22Rv1 (cell line): ENCODE data around the gene ZNF337.
"Not testable (repeated sequence)": the region's sequence is repeated elsewhere in the genome, so short reads cannot be mapped to it uniquely, and the experiment has no call there.

ENCODE experiments used
- H3K27ac ChIP-seq: fragments of 450-650 bp; 2 replicates; pipeline ENCODE4 v1.5.1; 2017
- ZFX ChIP-seq: fragments of 450-650 bp; IDR thresholded peaks from 2 replicates; pipeline ENCODE4 v1.6.1; 2017; ENCODE audit warnings: antibody characterized with exemption, borderline replicate concordance
- TF ChIP-seq, protein P1 (sequence below): fragments of 450-650 bp; IDR thresholded peaks from 2 replicates; pipeline ENCODE4 v1.5.1; 2017; ENCODE audit warnings: mild to moderate bottlenecking

The ZNF337 gene

DNA sequence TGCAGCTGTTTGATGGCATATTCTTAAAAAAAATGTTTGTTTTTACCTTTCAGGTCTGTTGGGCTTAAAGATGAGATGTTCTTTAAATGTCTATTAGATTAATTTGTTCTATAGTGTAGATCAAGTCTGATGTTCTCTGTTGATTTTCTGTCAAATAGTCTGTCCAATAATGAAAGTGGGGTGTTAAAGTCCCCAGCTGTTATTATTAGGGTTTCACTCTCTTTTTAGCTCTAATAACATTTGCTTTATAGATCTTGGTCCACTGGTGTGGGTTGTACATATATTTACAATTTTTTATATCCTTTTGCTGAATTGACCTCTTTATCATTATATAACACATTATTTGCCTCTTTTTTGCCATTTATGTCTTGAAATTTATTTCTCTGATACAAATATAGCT is 11.0 kb upstream of the ZNF337 start:
- no peak for TF ChIP-seq ZFX
- TF ChIP-seq, protein P1, sequence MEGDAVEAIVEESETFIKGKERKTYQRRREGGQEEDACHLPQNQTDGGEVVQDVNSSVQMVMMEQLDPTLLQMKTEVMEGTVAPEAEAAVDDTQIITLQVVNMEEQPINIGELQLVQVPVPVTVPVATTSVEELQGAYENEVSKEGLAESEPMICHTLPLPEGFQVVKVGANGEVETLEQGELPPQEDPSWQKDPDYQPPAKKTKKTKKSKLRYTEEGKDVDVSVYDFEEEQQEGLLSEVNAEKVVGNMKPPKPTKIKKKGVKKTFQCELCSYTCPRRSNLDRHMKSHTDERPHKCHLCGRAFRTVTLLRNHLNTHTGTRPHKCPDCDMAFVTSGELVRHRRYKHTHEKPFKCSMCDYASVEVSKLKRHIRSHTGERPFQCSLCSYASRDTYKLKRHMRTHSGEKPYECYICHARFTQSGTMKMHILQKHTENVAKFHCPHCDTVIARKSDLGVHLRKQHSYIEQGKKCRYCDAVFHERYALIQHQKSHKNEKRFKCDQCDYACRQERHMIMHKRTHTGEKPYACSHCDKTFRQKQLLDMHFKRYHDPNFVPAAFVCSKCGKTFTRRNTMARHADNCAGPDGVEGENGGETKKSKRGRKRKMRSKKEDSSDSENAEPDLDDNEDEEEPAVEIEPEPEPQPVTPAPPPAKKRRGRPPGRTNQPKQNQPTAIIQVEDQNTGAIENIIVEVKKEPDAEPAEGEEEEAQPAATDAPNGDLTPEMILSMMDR, result no peak
- H3K27ac ChIP-seq, result no peak overlapping the region

DNA sequence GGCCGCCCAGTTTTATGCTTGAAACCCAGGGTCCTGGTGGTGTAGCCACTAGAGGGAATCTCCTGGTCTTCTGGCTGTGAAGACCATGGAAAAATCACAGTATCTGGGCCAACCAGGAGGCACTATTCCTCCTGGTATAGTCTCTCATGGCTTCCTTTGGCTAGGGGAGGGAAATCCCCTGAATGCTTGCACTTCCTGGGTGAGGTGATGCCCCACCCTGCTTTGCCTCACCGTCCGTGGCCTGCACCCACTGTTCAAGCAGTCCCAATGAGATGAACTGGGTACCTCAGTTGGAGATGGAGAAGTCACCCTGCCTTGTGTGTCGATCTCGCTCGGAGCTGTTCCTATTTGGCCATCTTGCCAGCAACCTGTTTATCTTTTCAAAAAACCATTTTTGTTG is 10.1 kb upstream of the ZNF337 start:
- no peak overlapping the region for H3K27ac ChIP-seq
- TF ChIP-seq, protein P1, result no peak
- no peak for TF ChIP-seq ZFX

DNA sequence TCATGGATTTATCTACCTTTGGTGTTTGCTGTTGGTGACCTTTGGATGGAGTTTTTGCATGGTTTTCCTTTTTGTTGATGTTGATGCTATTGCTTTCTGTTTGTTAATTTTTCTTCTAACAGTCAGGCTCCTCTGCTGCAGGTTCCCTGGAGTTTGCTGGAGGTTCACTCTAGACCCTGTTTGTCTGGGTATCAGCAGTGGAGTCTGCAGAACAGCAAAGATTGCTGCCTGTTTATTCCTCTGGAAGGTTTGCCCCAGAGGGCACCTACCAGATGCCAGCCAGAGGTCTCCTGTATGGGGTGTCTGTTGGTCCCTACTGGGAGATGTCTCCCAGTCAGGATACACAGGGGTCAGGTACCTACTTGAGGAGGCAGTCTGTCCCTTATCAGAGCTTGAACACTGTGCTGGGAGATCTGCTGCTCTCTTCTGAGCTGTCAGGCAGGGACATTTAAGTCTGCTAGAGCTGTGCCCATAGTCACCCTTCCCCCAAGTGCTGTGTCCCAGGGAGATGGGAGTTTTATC is 9.2 kb upstream of the ZNF337 start:
- no peak overlapping the region for H3K27ac ChIP-seq
- TF ChIP-seq, protein P1, result no peak
- no peak for TF ChIP-seq ZFX

DNA sequence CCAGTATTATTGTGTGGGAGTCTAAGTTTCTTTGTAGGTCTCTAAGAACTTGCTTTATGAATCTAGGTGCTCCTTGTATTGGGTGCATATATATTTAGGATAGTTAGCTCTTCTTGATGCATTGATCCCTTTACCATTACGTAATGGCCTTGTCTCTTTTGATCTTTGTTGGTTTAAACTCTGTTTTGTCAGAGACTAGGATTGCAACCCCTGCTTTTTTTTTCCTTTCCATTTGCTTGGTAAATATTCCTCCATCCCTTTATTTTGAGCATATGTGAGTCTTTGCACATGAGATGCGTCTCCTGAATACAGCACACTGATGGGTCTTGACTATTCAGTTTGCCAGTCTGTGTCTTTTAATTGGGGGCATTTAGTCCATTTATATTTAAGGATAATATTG is 7.7 kb upstream of the ZNF337 start:
- not testable (repeated sequence) for H3K27ac ChIP-seq

DNA sequence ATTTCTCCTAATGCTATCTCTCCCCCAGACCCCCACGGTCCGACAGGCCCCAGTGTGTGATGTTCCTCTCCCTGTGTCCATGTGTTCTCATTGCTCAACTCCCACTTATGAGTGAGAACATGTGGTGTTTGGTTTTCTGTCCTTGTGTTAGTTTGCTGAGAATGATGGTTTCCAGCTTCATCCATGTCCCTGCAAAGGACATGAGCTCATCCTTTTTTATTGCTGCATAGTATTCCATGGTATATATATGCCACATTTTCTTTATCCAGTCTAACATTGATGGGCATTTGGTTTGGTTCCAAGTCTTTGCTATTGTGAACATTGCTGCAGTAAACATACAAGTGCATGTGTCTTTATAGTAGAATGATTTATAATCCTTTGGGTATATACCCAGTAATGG is 4.2 kb upstream of the ZNF337 start:
- not testable (repeated sequence) for H3K27ac ChIP-seq

DNA sequence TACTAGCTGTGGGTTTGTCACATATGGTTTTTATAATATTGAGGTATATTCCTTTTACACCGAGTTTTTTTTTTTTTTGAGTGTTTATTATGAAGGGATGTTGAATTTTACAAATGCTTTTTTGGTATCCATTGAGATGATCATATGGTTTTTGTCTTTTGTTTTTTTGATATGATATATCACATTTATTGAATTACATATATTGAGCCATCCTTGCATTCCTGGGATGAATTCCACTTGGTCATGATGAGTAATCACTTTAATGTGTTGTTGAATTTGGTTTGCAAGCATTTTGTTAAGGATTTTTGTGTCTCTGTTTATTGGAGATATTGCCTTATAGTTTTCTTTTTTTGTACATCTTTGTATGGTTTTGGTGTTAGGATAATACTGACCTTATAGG is 3.3 kb upstream of the ZNF337 start:
- no peak for TF ChIP-seq ZFX
- TF ChIP-seq, protein P1, result no peak

DNA sequence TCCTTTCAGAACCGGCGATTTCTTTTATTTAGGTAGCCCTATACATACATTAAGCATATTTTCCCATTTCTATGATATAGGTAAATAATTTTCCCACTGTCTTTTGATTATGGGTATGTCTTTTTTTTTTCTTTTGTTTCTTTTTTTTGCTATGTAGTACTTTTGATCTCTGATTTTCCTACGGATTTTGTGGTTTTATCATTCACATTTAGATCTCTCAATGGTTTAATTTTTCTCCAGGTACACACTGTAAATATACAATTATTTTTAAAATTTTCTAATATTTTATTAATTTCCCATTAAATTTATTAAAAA is 436 bp upstream of the ZNF337 start:
- peak overlapping the region; percentile 82 for H3K27ac ChIP-seq
- no peak for TF ChIP-seq ZFX
- TF ChIP-seq, protein P1, result no peak

More for the DNA sequence above, 3.3 kb upstream of the ZNF337 start:
- H3K27ac ChIP-seq, result no peak overlapping the region

DNA sequence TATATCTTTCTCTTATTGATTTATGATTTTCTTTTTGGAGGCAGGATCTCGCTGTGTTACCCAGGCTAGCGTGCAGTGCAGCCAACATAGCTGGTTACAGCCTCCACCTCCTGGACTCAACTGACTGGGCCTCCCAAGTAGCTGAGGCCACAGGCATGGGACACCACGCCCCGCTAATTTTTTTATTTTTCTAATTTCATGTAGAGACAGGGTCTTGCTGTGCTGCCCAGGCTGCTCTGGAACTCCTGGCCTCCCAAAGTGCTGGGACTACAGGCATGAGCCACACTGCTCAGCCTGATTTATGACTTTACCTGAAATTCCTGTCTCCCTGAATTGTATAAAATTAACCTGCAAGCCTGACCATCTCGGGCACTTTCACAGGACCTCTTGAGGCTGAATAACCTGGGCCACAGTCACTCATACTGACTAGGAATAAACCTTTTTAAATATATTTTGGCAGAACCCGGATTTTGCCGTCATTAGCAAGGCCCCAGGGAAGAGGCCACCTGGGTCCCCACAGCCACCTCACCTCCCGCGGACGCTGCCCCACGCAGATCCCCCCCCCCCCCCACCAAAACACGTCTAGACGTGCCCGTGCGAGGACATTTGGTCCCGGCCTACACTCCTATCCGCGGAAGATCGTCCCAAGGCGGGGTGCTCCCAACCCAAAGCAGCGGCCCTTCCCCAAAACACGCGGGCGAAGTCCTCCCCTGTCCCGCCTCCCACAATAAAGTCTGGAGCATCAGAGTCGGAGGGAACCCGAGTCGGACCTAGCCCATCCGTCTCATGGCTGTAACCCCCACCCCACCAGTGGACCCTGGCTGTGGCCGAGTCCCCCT is 902 bp downstream of the ZNF337 start:
- TF ChIP-seq, protein P1, result no peak
- TF ChIP-seq ZFX, result no peak
- peak overlapping the region; percentile 82 for H3K27ac ChIP-seq
